Effector memory CD4-positive, alpha-beta T cell (primary cell): Measurements from ENCODE around the gene TP53I13.

Source experiments
- DNase-seq, 3 donors: peaks; one replicate each; pipeline ENCODE4 v3.0.0-alpha.2; 2020
- H3K27ac ChIP-seq: 2 replicates; pipeline ENCODE4 v1.7.0; 2013; ENCODE audit warnings: mild to moderate bottlenecking, low read length, moderate library complexity; ENCODE audit not compliant: insufficient read depth, poor library complexity, severe bottlenecking
- H3K27me3 ChIP-seq: replicated peaks from 2 replicates; pipeline ENCODE4 v1.7.0; 2013; ENCODE audit warnings: mild to moderate bottlenecking, low read length; ENCODE audit not compliant: insufficient read depth, control insufficient read depth, poor library complexity, severe bottlenecking
- H3K36me3 ChIP-seq: 2 replicates; pipeline ENCODE4 v1.7.0; 2013; ENCODE audit warnings: mild to moderate bottlenecking, low read length, moderate library complexity; ENCODE audit not compliant: control insufficient read depth, insufficient read depth
- H3K4me1 ChIP-seq: 2 replicates; pipeline ENCODE4 v1.7.0; 2013; ENCODE audit warnings: low read length, mild to moderate bottlenecking; ENCODE audit not compliant: control insufficient read depth, insufficient read depth, poor library complexity, severe bottlenecking
- H3K4me3 ChIP-seq: 2 replicates; pipeline ENCODE4 v1.7.0; 2013; ENCODE audit warnings: low read length, low read depth, mild to moderate bottlenecking; ENCODE audit not compliant: insufficient read depth, poor library complexity, severe bottlenecking
- H3K9me3 ChIP-seq: 2 replicates; pipeline ENCODE4 v1.7.0; 2013; ENCODE audit warnings: mild to moderate bottlenecking, low read length, moderate library complexity; ENCODE audit not compliant: control insufficient read depth

Gene TP53I13

DNA sequence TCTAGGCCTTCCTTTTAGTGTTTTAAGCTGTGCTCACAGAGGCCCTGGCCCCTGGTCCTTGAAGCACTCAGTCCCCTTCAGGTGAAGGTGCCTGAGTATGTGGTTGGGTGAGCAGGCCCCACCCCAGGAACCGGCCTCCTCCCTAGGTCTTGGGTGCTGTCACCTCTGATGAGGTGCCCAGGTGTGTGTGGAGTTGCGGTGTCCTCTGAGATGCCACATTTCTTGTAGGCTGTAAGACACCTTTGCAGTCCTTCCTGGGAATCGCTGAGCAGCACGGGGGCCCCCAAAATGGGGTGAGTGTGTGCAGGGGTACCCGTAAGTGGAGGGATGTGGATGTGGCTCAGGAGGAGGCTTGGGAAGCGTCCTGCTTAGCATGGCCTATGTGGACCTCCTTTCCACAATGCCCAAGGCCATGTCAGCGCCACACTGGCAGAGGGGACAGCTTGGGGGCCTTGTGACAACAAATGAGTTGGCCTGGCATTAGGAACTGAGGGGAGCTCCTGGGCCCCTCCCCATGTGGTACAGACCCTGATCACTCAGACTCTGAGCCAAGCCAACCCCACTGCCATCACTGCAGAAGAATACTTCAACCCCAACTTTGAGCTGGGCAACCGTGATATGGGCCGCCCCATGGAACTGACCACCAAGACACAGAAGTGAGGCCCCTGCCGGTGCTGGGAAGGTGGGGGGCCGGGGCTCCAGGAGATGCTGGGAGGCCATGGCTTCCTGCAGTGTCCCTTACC lies 43.0 kb downstream of the TP53I13 start:
- H3K36me3 ChIP-seq = no peaks in the 10 kb centered on the region
- H3K4me1 ChIP-seq = peaks cover 37% of the 10 kb centered on the region
- no peaks in the 10 kb centered on the region for H3K9me3 ChIP-seq
- no peaks in the 10 kb centered on the region for H3K27me3 ChIP-seq
- DNase-seq = no peak
- H3K4me3 ChIP-seq = no peak overlapping the region
- H3K27ac ChIP-seq = no peak overlapping the region

DNA sequence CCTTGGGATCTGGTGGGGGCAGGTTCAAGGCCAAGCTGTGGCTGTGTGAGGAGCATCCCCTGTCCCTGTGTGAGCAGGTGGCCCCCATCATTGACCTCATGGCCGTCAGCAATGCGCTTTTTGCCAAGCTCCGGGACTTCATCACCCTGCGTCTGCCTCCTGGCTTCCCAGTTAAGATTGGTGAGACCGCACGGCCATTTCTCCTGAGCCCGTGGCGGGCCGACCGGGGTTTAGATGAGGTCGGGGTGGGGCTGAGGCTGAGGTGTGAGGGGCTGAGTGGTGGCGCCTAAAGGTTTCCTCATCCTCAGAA lies 43.5 kb downstream of the TP53I13 start:
- no peak for DNase-seq

DNA sequence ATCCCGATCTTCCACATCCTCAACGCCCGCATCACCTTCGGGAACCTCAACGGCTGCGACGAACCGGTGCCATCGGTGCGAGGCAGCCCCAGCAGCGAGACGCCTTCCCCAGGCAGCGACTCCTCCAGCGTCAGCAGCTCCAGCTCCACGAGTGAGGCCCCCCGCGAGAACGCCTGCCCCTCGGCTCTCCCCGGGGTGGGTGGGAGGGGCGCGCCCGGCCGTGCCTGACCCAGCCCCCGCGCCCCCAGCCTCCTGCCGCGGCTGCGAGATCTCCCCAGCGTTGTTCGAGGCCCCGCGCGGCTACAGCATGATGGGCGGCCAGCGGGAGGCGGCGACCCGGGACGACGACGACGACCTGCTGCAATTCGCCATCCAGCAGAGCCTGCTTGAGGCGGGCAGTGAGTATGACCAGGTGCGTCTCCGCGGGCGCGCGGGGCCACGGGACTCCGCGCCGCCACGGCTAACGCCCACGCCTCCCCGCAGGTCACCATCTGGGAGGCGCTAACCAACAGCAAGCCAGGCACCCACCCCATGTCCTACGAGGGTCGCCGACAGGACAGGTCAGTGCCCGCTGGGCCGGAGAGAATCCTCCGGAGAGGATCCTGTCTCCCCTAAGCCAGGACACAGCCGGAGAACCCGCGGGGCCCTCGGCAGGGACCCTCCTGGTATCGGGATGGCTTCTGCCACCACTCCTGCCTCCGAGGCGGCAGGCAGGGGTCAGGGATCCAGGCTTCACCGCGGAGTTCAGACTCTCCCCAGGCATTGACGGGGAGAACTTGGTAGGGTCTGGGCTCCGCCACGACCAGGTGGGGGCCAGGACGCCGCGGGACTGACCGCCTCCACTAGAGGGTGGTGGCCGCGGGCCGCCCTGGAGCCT lies 44.1 kb downstream of the TP53I13 start:
- no peak for DNase-seq
- no peaks in the 10 kb centered on the region for H3K9me3 ChIP-seq
- H3K36me3 ChIP-seq = no peaks in the 10 kb centered on the region
- H3K27ac ChIP-seq = no peak overlapping the region
- peak overlapping the region; percentile 24 for H3K4me3 ChIP-seq
- H3K4me1 ChIP-seq = peaks cover 48% of the 10 kb centered on the region
- no peaks in the 10 kb centered on the region for H3K27me3 ChIP-seq

More for the DNA sequence above, 43.5 kb downstream of the TP53I13 start:
- no peaks in the 10 kb centered on the region for H3K36me3 ChIP-seq
- no peak overlapping the region for H3K4me3 ChIP-seq
- H3K27ac ChIP-seq = no peak overlapping the region
- H3K27me3 ChIP-seq = no peaks in the 10 kb centered on the region
- H3K4me1 ChIP-seq = peaks cover 42% of the 10 kb centered on the region
- no peaks in the 10 kb centered on the region for H3K9me3 ChIP-seq

DNA sequence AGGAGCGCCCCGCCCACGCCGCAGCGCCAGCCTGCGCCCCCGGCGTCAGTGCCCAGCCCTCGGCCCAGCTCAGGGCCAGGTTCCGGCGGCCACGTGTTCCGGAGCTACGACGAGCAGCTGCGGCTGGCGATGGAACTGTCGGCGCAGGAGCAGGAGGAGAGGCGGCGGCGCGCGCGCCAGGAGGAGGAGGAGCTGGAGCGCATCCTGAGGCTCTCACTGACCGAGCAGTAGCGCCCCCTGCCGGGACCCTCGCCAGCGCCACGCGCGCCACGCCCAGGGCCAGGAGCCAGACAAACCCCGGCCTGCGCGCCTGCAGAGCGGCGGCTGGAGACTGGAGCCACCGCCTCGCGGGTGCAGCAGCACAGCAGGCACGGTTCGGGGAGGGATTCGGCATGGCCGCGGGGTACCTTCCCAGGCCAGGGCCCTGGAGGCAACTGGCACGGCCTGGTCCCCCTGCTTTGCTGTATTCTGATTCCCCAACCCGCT lies 44.9 kb downstream of the TP53I13 start:
- peak; percentile 84 to 90 (median 89) for DNase-seq
- Histone ChIP-seq H3K27ac (no peak overlapping the region), H3K4me1 (peaks cover 55% of the 10 kb centered on the region), H3K9me3 (no peaks in the 10 kb centered on the region), H3K27me3 (no peaks in the 10 kb centered on the region), H3K4me3 (peak overlapping the region; percentile 24), H3K36me3 (no peaks in the 10 kb centered on the region)

- no peaks in the 10 kb centered on the region for H3K27me3 ChIP-seq
- no peaks in the 10 kb centered on the region for H3K36me3 ChIP-seq
- DNase-seq = no peak
- peaks cover 57% of the 10 kb centered on the region for H3K4me1 ChIP-seq
- H3K27ac ChIP-seq = no peak overlapping the region
- H3K9me3 ChIP-seq = no peaks in the 10 kb centered on the region
- peak overlapping the region; percentile 24 for H3K4me3 ChIP-seq
Observed at GRCh38 chr17:29613856-29614255, 45.4 kb downstream of the TP53I13 start.

DNA sequence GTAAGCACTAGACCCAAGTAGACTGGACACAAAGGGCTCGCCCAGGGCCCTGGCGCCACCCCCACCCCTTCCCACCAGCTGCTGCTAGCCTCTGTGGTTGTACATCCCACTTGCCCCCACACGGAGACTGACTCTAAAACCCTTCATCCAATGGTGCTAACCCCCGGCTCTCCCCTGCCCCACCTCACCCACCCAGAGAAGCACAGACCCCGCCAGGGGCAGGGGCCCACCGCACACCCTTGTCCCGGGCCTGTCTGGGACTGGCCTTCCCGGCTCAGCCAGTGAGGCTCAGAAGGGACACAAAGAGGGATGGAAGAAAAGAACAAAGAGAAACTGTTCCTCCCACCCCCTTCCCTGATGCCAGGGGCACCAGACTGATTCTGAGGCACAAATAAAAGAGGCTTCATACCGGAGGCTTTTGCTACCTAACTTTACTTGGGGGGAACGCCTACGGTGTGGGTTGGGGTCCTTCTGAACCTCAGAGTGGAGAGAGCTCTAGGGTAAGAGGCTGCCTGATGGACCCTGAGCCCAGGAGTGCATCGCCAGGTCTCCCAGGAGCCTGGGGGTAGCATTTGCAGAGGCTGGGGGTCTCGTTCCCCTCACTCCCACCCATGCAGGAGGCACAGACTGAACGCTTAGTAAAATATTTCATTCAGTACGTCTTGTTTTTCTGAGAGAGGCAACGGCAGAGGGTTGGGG lies 46.0 kb downstream of the TP53I13 start:
- peak overlapping the region; percentile 68 for H3K4me3 ChIP-seq
- no peak overlapping the region for H3K27ac ChIP-seq
- peaks cover 57% of the 10 kb centered on the region for H3K4me1 ChIP-seq
- no peaks in the 10 kb centered on the region for H3K36me3 ChIP-seq
- H3K27me3 ChIP-seq = no peaks in the 10 kb centered on the region
- H3K9me3 ChIP-seq = no peaks in the 10 kb centered on the region
- DNase-seq = no peak

DNA sequence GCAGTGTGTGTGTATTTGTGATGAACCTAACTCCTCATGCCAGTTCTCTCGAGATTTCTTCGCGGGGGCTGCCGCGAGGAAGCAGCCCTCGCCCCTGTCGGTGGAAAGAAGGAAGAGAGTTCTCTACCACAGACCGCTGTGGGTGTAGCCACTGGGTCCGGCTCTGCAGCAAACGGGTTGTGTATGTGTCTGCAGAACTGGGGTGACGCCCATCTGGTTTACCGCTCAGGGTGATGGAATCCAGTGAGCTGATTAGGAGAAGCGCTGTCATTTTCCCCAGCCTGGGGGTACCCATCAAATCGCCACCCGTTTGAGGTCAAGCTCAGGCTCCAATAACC lies 46.5 kb downstream of the TP53I13 start:
- H3K36me3 ChIP-seq = no peaks in the 10 kb centered on the region
- peaks cover 57% of the 10 kb centered on the region for H3K4me1 ChIP-seq
- peak overlapping the region; percentile 68 for H3K4me3 ChIP-seq
- no peaks in the 10 kb centered on the region for H3K9me3 ChIP-seq
- peak; percentile 58 to 65 (median 59) for DNase-seq
- H3K27ac ChIP-seq = peak overlapping the region; percentile 60
- no peaks in the 10 kb centered on the region for H3K27me3 ChIP-seq

DNA sequence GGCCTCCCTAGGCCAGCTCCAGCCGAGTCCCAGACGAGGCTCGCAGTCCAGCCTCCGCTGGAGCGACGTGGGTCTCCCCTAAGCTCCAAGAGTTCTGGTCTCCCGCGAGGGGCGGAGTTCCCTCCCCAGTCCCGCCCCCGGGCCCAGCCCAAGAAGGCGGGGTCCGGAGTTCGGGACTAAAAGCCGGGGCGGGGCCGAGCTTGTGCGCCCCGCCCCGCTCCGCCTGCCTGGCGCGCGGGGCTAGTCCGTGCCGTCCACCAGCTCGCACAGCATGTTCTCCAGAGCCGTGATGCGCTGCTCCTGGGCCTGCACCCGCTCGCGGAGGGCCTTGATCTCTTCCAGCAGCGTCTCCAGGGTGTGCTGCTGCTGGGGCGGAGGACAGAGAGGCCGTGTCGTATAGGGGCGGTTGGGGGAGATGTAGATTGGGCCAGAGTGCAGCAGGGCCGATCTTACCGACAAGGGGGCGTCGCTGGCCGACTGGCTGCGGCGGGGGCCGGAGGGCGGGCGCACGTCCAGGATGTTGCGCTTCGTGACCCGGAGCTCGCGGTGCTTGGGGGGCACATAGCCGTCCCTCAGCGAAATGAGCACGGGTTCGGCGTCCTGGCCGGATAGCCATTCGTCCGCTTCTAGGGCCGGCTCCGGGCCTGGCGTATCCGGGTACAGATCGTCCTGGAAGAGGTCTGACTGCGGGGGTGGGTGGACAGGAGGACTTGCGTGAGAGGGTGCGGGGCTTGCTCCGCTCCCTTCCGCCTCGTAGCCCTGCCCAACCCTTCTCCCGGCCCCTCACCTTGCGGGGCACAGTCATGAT lies 47.2 kb downstream of the TP53I13 start:
- peak overlapping the region; percentile 60 for H3K27ac ChIP-seq

GRCh38 chr17:29616300-29617048 lies 48.0 kb downstream of the TP53I13 start:
- Histone ChIP-seq H3K4me1 (peaks cover 57% of the 10 kb centered on the region), H3K4me3 (peak overlapping the region; percentile 68), H3K36me3 (no peaks in the 10 kb centered on the region), H3K27ac (no peak overlapping the region), H3K9me3 (no peaks in the 10 kb centered on the region), H3K27me3 (no peaks in the 10 kb centered on the region)
- no peak for DNase-seq

More for the DNA sequence above, 47.2 kb downstream of the TP53I13 start:
- DNase-seq = peak; percentile 82 to 85 (median 83)
- H3K9me3 ChIP-seq = no peaks in the 10 kb centered on the region
- peaks cover 57% of the 10 kb centered on the region for H3K4me1 ChIP-seq
- no peaks in the 10 kb centered on the region for H3K27me3 ChIP-seq
- no peaks in the 10 kb centered on the region for H3K36me3 ChIP-seq
- peak overlapping the region; percentile 68 for H3K4me3 ChIP-seq
